ENCODE measurements around the gene ZNF521.
"Not testable (repeated sequence)": the region's sequence is repeated elsewhere in the genome, so short reads cannot be mapped to it uniquely, and the experiment has no call there.

The ZNF521 gene

GRCh38 chr18:25033175-25033574 is 318.8 kb downstream of the ZNF521 start:
- not testable (repeated sequence) for DNase-seq (ENCODE audit: low read depth in 2 of 2)

DNA sequence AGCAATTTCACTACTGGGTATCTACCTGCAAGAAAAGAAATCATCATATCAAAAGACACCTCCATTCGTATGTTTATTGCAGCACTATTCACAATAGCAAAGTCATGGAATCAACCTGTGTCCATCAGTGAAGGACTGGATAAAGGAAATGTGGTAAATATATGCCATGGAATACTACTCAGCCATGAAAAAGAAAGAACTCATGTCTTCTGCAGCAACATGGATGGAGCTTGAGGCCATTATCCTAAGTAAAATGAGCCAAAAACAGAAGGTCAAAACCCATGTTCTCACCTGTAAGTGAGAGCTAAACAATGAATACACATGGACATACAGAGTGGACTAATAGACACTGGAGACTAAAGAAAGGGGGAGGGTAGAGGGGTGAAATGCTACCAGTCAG is 322.2 kb downstream of the ZNF521 start:
- DNase-seq (ENCODE audit: low read depth in 2 of 2): no peak

- DNase-seq (ENCODE audit: low read depth in 2 of 2): no peak
Observed at GRCh38 chr18:25019931-25020330, 332.0 kb downstream of the ZNF521 start.

GRCh38 chr18:25019086-25019860 is 332.7 kb downstream of the ZNF521 start:
- no peak for DNase-seq (ENCODE audit: low read depth in 2 of 2)

DNA sequence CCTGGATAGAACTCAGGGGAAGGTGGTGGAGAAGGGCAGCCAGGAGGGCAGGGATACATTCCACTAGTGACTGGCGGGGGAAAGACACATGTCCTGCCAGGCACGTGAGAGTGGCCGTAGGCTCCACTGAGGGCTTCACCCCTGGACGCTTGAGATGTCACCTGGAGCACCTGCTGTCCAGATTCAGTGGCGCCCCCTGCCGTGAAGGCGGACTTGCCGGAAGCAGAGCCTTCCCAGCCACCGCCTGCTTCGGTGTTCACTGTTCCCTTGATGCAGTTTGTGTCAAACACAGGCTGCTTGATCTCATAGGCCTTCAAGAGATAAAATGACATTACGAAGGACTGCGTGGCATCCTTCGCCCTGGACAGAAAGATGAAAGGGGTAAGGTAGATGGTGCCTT is 335.3 kb downstream of the ZNF521 start:
- DNase-seq (ENCODE audit: low read depth in 2 of 2): no peak

GRCh38 chr18:25016181-25016580 is 335.8 kb downstream of the ZNF521 start:
- DNase-seq (ENCODE audit: low read depth in 2 of 2): no peak
